Mesenchymal stem cell (in vitro differentiated cells and primary cell): Measurements from ENCODE around the gene ATP5MG.
A peak's percentile ranks its signal among the peaks of the same experiment; 100 is the strongest.
"Not testable (repeated sequence)": the region's sequence is repeated elsewhere in the genome, so short reads cannot be mapped to it uniquely, and the experiment has no call there.

Experiments used
- DNase-seq: peaks from one replicate; pipeline ENCODE4 v3.0.0-alpha.2; 2013
- H2AFZ ChIP-seq: one replicate; pipeline ENCODE4 v1.6.1; 2013; ENCODE audit warnings: low read depth, mild to moderate bottlenecking, control low read depth, inconsistent platforms, low read length, moderate library complexity
- H2AK5ac ChIP-seq: 2 replicates; pipeline ENCODE4 v1.6.1; 2013; ENCODE audit warnings: low read length, moderate library complexity, mild to moderate bottlenecking, inconsistent platforms; ENCODE audit not compliant: severe bottlenecking
- H2BK120ac ChIP-seq: one replicate; pipeline ENCODE4 v1.6.1; 2013; ENCODE audit warnings: low read depth, mild to moderate bottlenecking, inconsistent platforms, low read length, moderate library complexity
- H2BK12ac ChIP-seq, 2 experiments: one replicate each; pipeline ENCODE4 v1.6.1; 2013; ENCODE audit warnings: inconsistent platforms in 2 of 2, low read length in 2 of 2, mild to moderate bottlenecking in 2 of 2, moderate library complexity in 2 of 2, control low read depth in 1 of 2
- H2BK15ac ChIP-seq: one replicate; pipeline ENCODE4 v1.6.1; 2013; ENCODE audit warnings: mild to moderate bottlenecking, low read depth, inconsistent platforms; ENCODE audit not compliant: poor library complexity, severe bottlenecking
- H2BK5ac ChIP-seq: 2 replicates; pipeline ENCODE4 v1.6.1; 2013; ENCODE audit warnings: low read depth, mild to moderate bottlenecking, low read length, control low read depth, inconsistent platforms; ENCODE audit not compliant: poor library complexity, severe bottlenecking
- H3K14ac ChIP-seq, 2 experiments: one replicate each; pipeline ENCODE4 v1.6.1; 2013; ENCODE audit warnings: inconsistent platforms in 2 of 2, low read length in 2 of 2, control low read depth in 1 of 2, mild to moderate bottlenecking in 1 of 2, moderate library complexity in 1 of 2
- H3K18ac ChIP-seq, 2 experiments: one replicate each; pipeline ENCODE4 v1.6.1; 2013; ENCODE audit warnings: inconsistent platforms in 2 of 2, low read length in 2 of 2, control low read depth in 1 of 2, low read depth in 1 of 2, mild to moderate bottlenecking in 1 of 2
- H3K23ac ChIP-seq, 2 experiments: one replicate each; pipeline ENCODE4 v1.6.1; 2013; ENCODE audit warnings: inconsistent platforms in 2 of 2, low read length in 2 of 2, mild to moderate bottlenecking in 2 of 2, moderate library complexity in 2 of 2, control low read depth in 1 of 2
- H3K27ac ChIP-seq: 2 replicates; pipeline ENCODE4 v1.5.1; 2013; ENCODE audit warnings: mild to moderate bottlenecking, moderate library complexity, low read length, control low read depth, inconsistent platforms; ENCODE audit not compliant: poor library complexity, severe bottlenecking
- H3K27me3 ChIP-seq, 2 experiments: 2 replicates each; pipeline versions ENCODE4 v1.6.1 to v1.7.0; 2013; ENCODE audit warnings: low read length in 2 of 2, mild to moderate bottlenecking in 2 of 2, moderate library complexity in 2 of 2, control low read depth in 1 of 2, inconsistent platforms in 1 of 2; ENCODE audit not compliant: control insufficient read depth in 1 of 2, insufficient read depth in 1 of 2
- H3K36me3 ChIP-seq, 2 experiments: 2 replicates each; pipeline versions ENCODE4 v1.6.1 to v1.7.0; 2013; ENCODE audit warnings: low read length in 2 of 2, control low read depth in 1 of 2, inconsistent platforms in 1 of 2, low read depth in 1 of 2, mild to moderate bottlenecking in 1 of 2; ENCODE audit not compliant: insufficient read depth in 2 of 2, control insufficient read depth in 1 of 2
- H3K4ac ChIP-seq, 2 experiments: one replicate each; pipeline ENCODE4 v1.6.1; 2013; ENCODE audit warnings: inconsistent platforms in 2 of 2, low read length in 2 of 2, mild to moderate bottlenecking in 2 of 2, moderate library complexity in 2 of 2, control low read depth in 1 of 2, low read depth in 1 of 2
- H3K4me1 ChIP-seq: 2 replicates; pipeline ENCODE4 v1.6.1; 2013; ENCODE audit warnings: low read depth, low read length, control low read depth; ENCODE audit not compliant: control insufficient read depth, insufficient read depth
- H3K4me2 ChIP-seq: 2 replicates; pipeline ENCODE4 v1.6.1; 2013; ENCODE audit warnings: low read length, mild to moderate bottlenecking, inconsistent platforms; ENCODE audit not compliant: poor library complexity, severe bottlenecking
- H3K4me3 ChIP-seq, 2 experiments: 2 replicates each; pipeline versions ENCODE4 v1.5.1 to v1.7.0; 2013; ENCODE audit warnings: low read length in 2 of 2, mild to moderate bottlenecking in 2 of 2, control low read depth in 1 of 2, low read depth in 1 of 2; ENCODE audit not compliant: insufficient read depth in 1 of 2
- H3K79me1 ChIP-seq: replicated peaks from 2 replicates; pipeline ENCODE4 v1.6.1; 2013; ENCODE audit warnings: mild to moderate bottlenecking, control low read depth, low read length, inconsistent platforms; ENCODE audit not compliant: poor library complexity, severe bottlenecking
- H3K9ac ChIP-seq: 2 replicates; pipeline ENCODE4 v1.7.0; 2013; ENCODE audit warnings: mild to moderate bottlenecking, low read length, moderate library complexity
- H3K9me3 ChIP-seq: 2 replicates; pipeline ENCODE4 v1.7.0; 2013; ENCODE audit warnings: mild to moderate bottlenecking, low read length; ENCODE audit not compliant: control insufficient read depth
- H4K8ac ChIP-seq: one replicate; pipeline ENCODE4 v1.6.1; 2013; ENCODE audit warnings: inconsistent platforms, mild to moderate bottlenecking, low read length, moderate library complexity
- H4K91ac ChIP-seq: one replicate; pipeline ENCODE4 v1.6.1; 2013; ENCODE audit warnings: mild to moderate bottlenecking, low read length, inconsistent platforms
- WGBS: methylation state at CpG from one replicate; pipeline ENCODE4 v1.1.7; 2013; ENCODE audit warnings: mixed read lengths; 5-methylcytosine and 5-hydroxymethylcytosine counted together

ATP5MG gene

GRCh38 chr11:118402594-118402993 lies 1.2 kb downstream of the ATP5MG start:
- not testable (repeated sequence) for H2AK5ac ChIP-seq, H2BK5ac ChIP-seq
- WGBS = 92% methylated on average over 7 of the region's 7 CpGs

GRCh38 chr11:118406599-118407166 lies 5.3 kb downstream of the ATP5MG start:
- H3K18ac ChIP-seq = no peak overlapping the region
- no peak overlapping the region for H3K27ac ChIP-seq
- peaks cover 8% of the 10 kb centered on the region for H3K4me1 ChIP-seq
- H3K36me3 ChIP-seq = peaks cover 7 to 46% of the 10 kb centered on the region in 2 experiments
- DNase-seq = peak; percentile 21
- no peak overlapping the region for H2BK15ac ChIP-seq
- H3K4me2 ChIP-seq = no peak overlapping the region
- no peak overlapping the region for H3K4ac ChIP-seq
- no peak overlapping the region for H3K14ac ChIP-seq
- H3K27me3 ChIP-seq = no peaks in the 10 kb centered on the region
- no peak overlapping the region for H2AFZ ChIP-seq
- no peak overlapping the region for H4K8ac ChIP-seq
- H3K9ac ChIP-seq = peak overlapping the region; percentile 1
- H2AK5ac ChIP-seq = no peak overlapping the region
- H2BK120ac ChIP-seq = no peak overlapping the region
- H3K23ac ChIP-seq = no peak overlapping the region
- peaks cover 6% of the 10 kb centered on the region for H3K79me1 ChIP-seq
- H2BK12ac ChIP-seq = no peak overlapping the region
- H4K91ac ChIP-seq = no peak overlapping the region
- no peak overlapping the region for H3K4me3 ChIP-seq
- no peak overlapping the region for H2BK5ac ChIP-seq
- 94% methylated on average over 7 of the region's 7 CpGs for WGBS
- H3K9me3 ChIP-seq = no peaks in the 10 kb centered on the region

More at GRCh38 chr11:118402594-118402993, 1.2 kb downstream of the ATP5MG start:
- not testable (repeated sequence) for H3K27me3 ChIP-seq, H3K18ac ChIP-seq, DNase-seq, H3K14ac ChIP-seq, H3K79me1 ChIP-seq, H3K23ac ChIP-seq, H2BK15ac ChIP-seq, H4K8ac ChIP-seq, H3K4me1 ChIP-seq, H3K4ac ChIP-seq, H3K27ac ChIP-seq, H2BK12ac ChIP-seq, H2AFZ ChIP-seq, H4K91ac ChIP-seq, H2BK120ac ChIP-seq, H3K9me3 ChIP-seq
- peak overlapping the region in 1 of 2 experiments; percentile 98 for H3K4me3 ChIP-seq
- peak overlapping the region; percentile 98 for H3K9ac ChIP-seq
- peak overlapping the region; percentile 31 for H3K4me2 ChIP-seq
- H3K36me3 ChIP-seq = peaks cover 3 to 33% of the 10 kb centered on the region in 2 experiments

- Histone ChIP-seq H2BK120ac (no peak overlapping the region), H3K36me3 (peaks cover 7 to 51% of the 10 kb centered on the region in 2 experiments), H3K18ac (no peak overlapping the region), H2BK15ac (no peak overlapping the region), H3K4ac (no peak overlapping the region), H3K23ac (no peak overlapping the region), H2BK12ac (no peak overlapping the region), H4K91ac (no peak overlapping the region), H3K4me3 (no peak overlapping the region), H2AK5ac (no peak overlapping the region), H3K27ac (no peak overlapping the region), H3K14ac (no peak overlapping the region), H4K8ac (no peak overlapping the region), H3K27me3 (no peaks in the 10 kb centered on the region), H3K4me2 (no peak overlapping the region), H3K9ac (no peak overlapping the region), H3K4me1 (no peaks in the 10 kb centered on the region), H2AFZ (no peak overlapping the region), H2BK5ac (no peak overlapping the region), H3K79me1 (peaks cover 9% of the 10 kb centered on the region), H3K9me3 (no peaks in the 10 kb centered on the region)
- no peak for DNase-seq
- WGBS = 91% methylated on average over 4 of the region's 7 CpGs
These were observed 8.8 kb downstream of the ATP5MG start for GRCh38 chr11:118410055-118410745.

- Histone ChIP-seq H4K91ac (no peak overlapping the region), H2AFZ (no peak overlapping the region), H3K18ac (no peak overlapping the region), H3K9ac (no peak overlapping the region), H3K36me3 (peaks cover 7 to 42% of the 10 kb centered on the region in 2 experiments), H3K4me1 (no peaks in the 10 kb centered on the region), H2BK15ac (no peak overlapping the region), H3K4me3 (no peak overlapping the region), H3K79me1 (peaks cover 9% of the 10 kb centered on the region), H4K8ac (no peak overlapping the region), H2BK5ac (no peak overlapping the region), H3K23ac (no peak overlapping the region), H3K9me3 (no peaks in the 10 kb centered on the region), H2BK12ac (no peak overlapping the region), H2AK5ac (no peak overlapping the region), H3K14ac (no peak overlapping the region), H3K4ac (no peak overlapping the region), H2BK120ac (no peak overlapping the region), H3K4me2 (no peak overlapping the region), H3K27me3 (no peaks in the 10 kb centered on the region), H3K27ac (no peak overlapping the region)
- WGBS = 98% methylated on average over 4 of the region's 4 CpGs
- no peak for DNase-seq
These were observed 10.1 kb downstream of the ATP5MG start for GRCh38 chr11:118411530-118411929.
